ENCODE measurements around the gene RABGGTA. TPM values are rescaled to one million over a fixed set of nuclear protein-coding genes. Genes with fewer than 3 reads are reported as not detected.
A peak's percentile ranks its signal among the peaks of the same experiment; 100 is the strongest.

RABGGTA gene
- total and polyA plus RNA-seq, 9 of the 15 experiments (the other 6 are each of a cell fraction or from before 2014, with no cell fraction given) = 4.5 to 24.2 (median 15.5) TPM

GRCh38 chr14:24271134-24271833 lies at the start of gene RABGGTA (continued):
- TF ChIP-seq RCOR1 (IDR thresholded peaks at IDR 0.05; ENCODE audit: borderline replicate concordance in 1 of 2, low read depth in 2 of 2, low read length in 2 of 2) = peak in 1 of 2 experiments; percentile 63; a peak in 2 of 4 replicates
- TF ChIP-seq RBBP5 (IDR thresholded peaks at IDR 0.05; ENCODE audit: borderline replicate concordance, insufficient read depth, low read length, poor library complexity, severe bottlenecking) = peak; percentile 89
- TF ChIP-seq HNRNPUL1 (IDR thresholded peaks at IDR 0.05; ENCODE audit: low read length) = no peak
- peak; percentile 91 for TF ChIP-seq U2AF1 (optimal IDR thresholded peaks at IDR 0.05; ENCODE audit: low read depth, low read length)
- TF ChIP-seq, protein P1, sequence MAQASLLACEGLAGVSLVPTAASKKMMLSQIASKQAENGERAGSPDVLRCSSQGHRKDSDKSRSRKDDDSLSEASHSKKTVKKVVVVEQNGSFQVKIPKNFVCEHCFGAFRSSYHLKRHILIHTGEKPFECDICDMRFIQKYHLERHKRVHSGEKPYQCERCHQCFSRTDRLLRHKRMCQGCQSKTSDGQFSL (CRISPR knock-in tag; IDR thresholded peaks at IDR 0.05) = no peak
- TF ChIP-seq, protein P1 (tag; IDR thresholded peaks at IDR 0.05) = no peak
- no peak for TF ChIP-seq PTTG1 (tag; IDR thresholded peaks at IDR 0.05; ENCODE audit: low read depth)
- TF ChIP-seq, protein P2, sequence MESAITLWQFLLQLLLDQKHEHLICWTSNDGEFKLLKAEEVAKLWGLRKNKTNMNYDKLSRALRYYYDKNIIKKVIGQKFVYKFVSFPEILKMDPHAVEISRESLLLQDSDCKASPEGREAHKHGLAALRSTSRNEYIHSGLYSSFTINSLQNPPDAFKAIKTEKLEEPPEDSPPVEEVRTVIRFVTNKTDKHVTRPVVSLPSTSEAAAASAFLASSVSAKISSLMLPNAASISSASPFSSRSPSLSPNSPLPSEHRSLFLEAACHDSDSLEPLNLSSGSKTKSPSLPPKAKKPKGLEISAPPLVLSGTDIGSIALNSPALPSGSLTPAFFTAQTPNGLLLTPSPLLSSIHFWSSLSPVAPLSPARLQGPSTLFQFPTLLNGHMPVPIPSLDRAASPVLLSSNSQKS (CRISPR knock-in tag; IDR thresholded peaks at IDR 0.05) = no peak
- TF ChIP-seq HDAC2 (IDR thresholded peaks at IDR 0.05) = no peak
- peak; percentile 73 to 83 for TF ChIP-seq MNT (conservative IDR thresholded peaks at IDR 0.05)
- TF ChIP-seq YY1 (IDR thresholded peaks at IDR 0.05; ENCODE audit: borderline replicate concordance in 1 of 3, control insufficient read depth in 1 of 3, extremely low read depth in 1 of 3, insufficient read depth in 3 of 3, insufficient read length in 1 of 3, insufficient replicate concordance in 2 of 3, low read depth in 1 of 3, low read length in 2 of 3) = peak in 2 of 3 experiments; percentile 32 to 62
- TF ChIP-seq SIX5 (IDR thresholded peaks at IDR 0.05; ENCODE audit: borderline replicate concordance in 1 of 2, insufficient read depth in 1 of 2, low read depth in 1 of 2, low read length in 2 of 2) = peak in 1 of 2 experiments; percentile 19; a peak in 1 of 4 replicates
- TF ChIP-seq, protein P3, sequence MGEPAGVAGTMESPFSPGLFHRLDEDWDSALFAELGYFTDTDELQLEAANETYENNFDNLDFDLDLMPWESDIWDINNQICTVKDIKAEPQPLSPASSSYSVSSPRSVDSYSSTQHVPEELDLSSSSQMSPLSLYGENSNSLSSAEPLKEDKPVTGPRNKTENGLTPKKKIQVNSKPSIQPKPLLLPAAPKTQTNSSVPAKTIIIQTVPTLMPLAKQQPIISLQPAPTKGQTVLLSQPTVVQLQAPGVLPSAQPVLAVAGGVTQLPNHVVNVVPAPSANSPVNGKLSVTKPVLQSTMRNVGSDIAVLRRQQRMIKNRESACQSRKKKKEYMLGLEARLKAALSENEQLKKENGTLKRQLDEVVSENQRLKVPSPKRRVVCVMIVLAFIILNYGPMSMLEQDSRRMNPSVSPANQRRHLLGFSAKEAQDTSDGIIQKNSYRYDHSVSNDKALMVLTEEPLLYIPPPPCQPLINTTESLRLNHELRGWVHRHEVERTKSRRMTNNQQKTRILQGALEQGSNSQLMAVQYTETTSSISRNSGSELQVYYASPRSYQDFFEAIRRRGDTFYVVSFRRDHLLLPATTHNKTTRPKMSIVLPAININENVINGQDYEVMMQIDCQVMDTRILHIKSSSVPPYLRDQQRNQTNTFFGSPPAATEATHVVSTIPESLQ (CRISPR knock-in tag; IDR thresholded peaks at IDR 0.05) = 0 out of 2 replicates have a peak, but pooled peaks have one; percentile 76
- TF ChIP-seq BDP1 (IDR thresholded peaks at IDR 0.05; ENCODE audit: insufficient read depth, insufficient read length) = no peak
- no peak for TF ChIP-seq ZNF507 (tag; conservative IDR thresholded peaks at IDR 0.05)
- TF ChIP-seq SAFB (IDR thresholded peaks at IDR 0.05; ENCODE audit: borderline replicate concordance, low read depth, low read length) = no peak
- TF ChIP-seq HDAC6 (IDR thresholded peaks at IDR 0.05; ENCODE audit: low read depth, low read length) = no peak
- peak; percentile 49 for TF ChIP-seq HNRNPLL (IDR thresholded peaks at IDR 0.05; ENCODE audit: low read depth, low read length, poor library complexity, severe bottlenecking)

Data from K562 (cell line).